Measurements from ENCODE around the gene INO80D.

DNA sequence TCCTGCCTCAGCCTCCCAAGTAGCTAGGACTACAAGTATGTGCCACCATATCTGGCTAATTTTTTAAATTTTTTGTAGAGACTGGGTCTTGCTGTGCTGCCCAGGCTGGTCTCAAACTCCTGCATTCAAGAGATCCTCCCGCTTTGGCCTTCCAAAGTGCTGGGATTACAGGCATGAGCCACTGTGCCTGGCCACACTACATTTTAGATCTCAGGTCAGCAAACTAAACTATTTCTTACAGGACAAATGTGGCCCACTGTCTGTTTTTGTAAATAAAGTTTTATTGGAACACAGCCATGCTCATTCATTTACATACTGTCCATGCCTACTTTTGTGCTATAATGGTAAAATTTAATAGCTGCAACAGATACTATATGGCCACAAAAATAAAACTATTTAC lies 17.8 kb downstream of the INO80D start:
- no peak for TF ChIP-seq EZH2 (IDR thresholded peaks at IDR 0.05; ENCODE audit: borderline replicate concordance, low read depth, low read length, poor library complexity, severe bottlenecking)
- TF ChIP-seq, protein P1, sequence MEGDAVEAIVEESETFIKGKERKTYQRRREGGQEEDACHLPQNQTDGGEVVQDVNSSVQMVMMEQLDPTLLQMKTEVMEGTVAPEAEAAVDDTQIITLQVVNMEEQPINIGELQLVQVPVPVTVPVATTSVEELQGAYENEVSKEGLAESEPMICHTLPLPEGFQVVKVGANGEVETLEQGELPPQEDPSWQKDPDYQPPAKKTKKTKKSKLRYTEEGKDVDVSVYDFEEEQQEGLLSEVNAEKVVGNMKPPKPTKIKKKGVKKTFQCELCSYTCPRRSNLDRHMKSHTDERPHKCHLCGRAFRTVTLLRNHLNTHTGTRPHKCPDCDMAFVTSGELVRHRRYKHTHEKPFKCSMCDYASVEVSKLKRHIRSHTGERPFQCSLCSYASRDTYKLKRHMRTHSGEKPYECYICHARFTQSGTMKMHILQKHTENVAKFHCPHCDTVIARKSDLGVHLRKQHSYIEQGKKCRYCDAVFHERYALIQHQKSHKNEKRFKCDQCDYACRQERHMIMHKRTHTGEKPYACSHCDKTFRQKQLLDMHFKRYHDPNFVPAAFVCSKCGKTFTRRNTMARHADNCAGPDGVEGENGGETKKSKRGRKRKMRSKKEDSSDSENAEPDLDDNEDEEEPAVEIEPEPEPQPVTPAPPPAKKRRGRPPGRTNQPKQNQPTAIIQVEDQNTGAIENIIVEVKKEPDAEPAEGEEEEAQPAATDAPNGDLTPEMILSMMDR (conservative IDR thresholded peaks at IDR 0.05; ENCODE audit: low read depth, low read length) = no peak
